B cell (primary cell): ENCODE data around the gene DLL1. TPM values are rescaled to one million over a fixed set of nuclear protein-coding genes. Genes with fewer than 3 reads are reported as not detected.

ENCODE experiments used
- ATAC-seq: fragments of 200-7000 bp; cut with Tn5 transposase; one replicate; pipeline ENCODE4 v1.10.0; 2021; ENCODE audit warnings: low read depth, mild to moderate bottlenecking, moderate number of reproducible peaks, moderate library complexity
- CTCF ChIA-PET: fragments of 350-600 bp; sonication (Branson Sonifier 250); formaldehyde crosslinking; loops from one replicate; lab custom pipeline; 2021; ENCODE audit warnings: antibody characterized with exemption, inconsistent platforms; lab: Charles Lee
- POLR2A ChIA-PET: fragments of 350-600 bp; sonication (Branson Sonifier 250); formaldehyde crosslinking; loops from one replicate; lab custom pipeline; 2021; ENCODE audit warnings: antibody characterized with exemption; lab: Charles Lee
- DNase-seq: peaks from one replicate; pipeline ENCODE4 v3.0.0; 2013
- H2AFZ ChIP-seq: 2 replicates; pipeline ENCODE4 v1.6.1; 2012; ENCODE audit warnings: mild to moderate bottlenecking, low read depth, low read length; ENCODE audit not compliant: insufficient read depth, poor library complexity, severe bottlenecking
- H3K27ac ChIP-seq, 2 donors: 1 replicate in 1 of 2; 2 replicates in 1 of 2; pipeline ENCODE4 v1.5.1; 2012 to 2013; ENCODE audit warnings: low read length in 2 of 2, mild to moderate bottlenecking in 2 of 2, moderate library complexity in 1 of 2
- H3K27me3 ChIP-seq, 4 experiments: fragments of 200-600 bp in 1 of 4; sonication (generic) in 1 of 4; replicated peaks in 1 of 4; 1 replicate in 2 of 4; 2 replicates in 2 of 4; pipeline versions ENCODE4 v1.6.1 to v1.7.0; 2013 to 2016; ENCODE audit warnings: low read length in 3 of 4, mild to moderate bottlenecking in 2 of 4, mixed read lengths in 1 of 4, moderate library complexity in 1 of 4; ENCODE audit not compliant: insufficient read depth in 4 of 4, control insufficient read depth in 3 of 4; ENCODE audit errors: control extremely low read depth in 1 of 4
- H3K36me3 ChIP-seq, 2 experiments: replicated peaks in 1 of 2; 1 replicate in 1 of 2; 2 replicates in 1 of 2; pipeline versions ENCODE4 v1.6.1 to v1.7.1; 2013; ENCODE audit warnings: low read length in 1 of 2; ENCODE audit not compliant: insufficient read depth in 2 of 2, control insufficient read depth in 1 of 2; ENCODE audit errors: control extremely low read depth in 1 of 2, extremely low read depth in 1 of 2
- H3K4me1 ChIP-seq, 2 donors: fragments of 200-600 bp in 1 of 2; sonication (generic) in 1 of 2; 1 replicate in 1 of 2; 2 replicates in 1 of 2; pipeline versions ENCODE4 v1.5.1 to v1.6.1; 2013 to 2017; ENCODE audit warnings: low read length in 2 of 2; ENCODE audit not compliant: control insufficient read depth in 2 of 2, insufficient read depth in 2 of 2
- H3K4me2 ChIP-seq: replicated peaks from 2 replicates; pipeline ENCODE3; 2012; ENCODE audit warnings: mild to moderate bottlenecking, low read depth, low read length; ENCODE audit not compliant: poor library complexity, severe bottlenecking
- H3K4me3 ChIP-seq, 5 experiments: fragments of 200-600 bp in 1 of 5; sonication (generic) in 1 of 5; 1 replicate in 3 of 5; 2 replicates in 2 of 5; pipeline versions ENCODE4 v1.5.1 to v1.7.0; 2011 to 2016; ENCODE audit warnings: low read length in 4 of 5, mild to moderate bottlenecking in 4 of 5, low read depth in 2 of 5, control low read depth in 1 of 5, moderate library complexity in 1 of 5; ENCODE audit not compliant: insufficient read depth in 1 of 5; ENCODE audit errors: control extremely low read depth in 1 of 5, extremely low read depth in 1 of 5
- H3K79me2 ChIP-seq: fragments of 200-600 bp; sonication (generic); one replicate; pipeline ENCODE4 v1.6.0; 2016; ENCODE audit warnings: low read length; ENCODE audit not compliant: control insufficient read depth, insufficient read depth
- H3K9ac ChIP-seq: fragments of 200-600 bp; sonication (generic); 2 replicates; pipeline ENCODE4 v1.6.1; 2017; ENCODE audit warnings: mild to moderate bottlenecking, low read length, moderate library complexity
- H3K9me3 ChIP-seq, 3 donors: one replicate each; pipeline versions ENCODE4 v1.6.1 to v1.7.1; 2013; ENCODE audit warnings: low read length in 2 of 3; ENCODE audit not compliant: control insufficient read depth in 2 of 3, insufficient read depth in 1 of 3; ENCODE audit errors: control extremely low read depth in 1 of 3
- H4K20me1 ChIP-seq: 2 replicates; pipeline ENCODE4 v1.6.0; 2012; ENCODE audit warnings: mild to moderate bottlenecking, low read length; ENCODE audit not compliant: insufficient read depth, control insufficient read depth, poor library complexity, severe bottlenecking
- H3K27ac Mint-ChIP-seq: one replicate; pipeline ENCODE4 v1.8.0; 2021; ENCODE audit warnings: mixed read lengths
- H3K27me3 Mint-ChIP-seq: one replicate; pipeline ENCODE4 v1.8.0; 2021; ENCODE audit warnings: mixed read lengths
- H3K4me1 Mint-ChIP-seq: one replicate; pipeline ENCODE4 v1.8.0; 2021; ENCODE audit warnings: mixed read lengths
- H3K4me3 Mint-ChIP-seq: one replicate; pipeline ENCODE4 v1.8.0; 2021; ENCODE audit warnings: mixed read lengths
- H3K9me3 Mint-ChIP-seq: one replicate; pipeline ENCODE4 v1.8.0; 2022; ENCODE audit warnings: mixed read lengths; ENCODE audit not compliant: insufficient read depth
- CTCF ChIP-seq: fragments of 200-600 bp; IDR thresholded peaks from one replicate; pipeline ENCODE4 v1.8.0; 2022; ENCODE audit warnings: antibody characterized with exemption, mild to moderate bottlenecking
- EZH2 ChIP-seq: IDR thresholded peaks from 2 replicates; pipeline ENCODE4 v1.6.1; 2012; ENCODE audit warnings: borderline replicate concordance, low read depth, mild to moderate bottlenecking, moderate library complexity, low read length; ENCODE audit not compliant: insufficient read depth, poor library complexity, severe bottlenecking
- WGBS: methylation state at CpG from one replicate; pipeline ENCODE4 v1.1.5; 2013; ENCODE audit warnings: missing lambda C conversion rate; ENCODE audit not compliant: insufficient coverage; 5-methylcytosine and 5-hydroxymethylcytosine counted together
- intact Hi-C: fragments of 100-400 bp; cut with micrococcal nuclease; formaldehyde crosslinking; loops from one replicate; pipeline ENCODE4 v1.10.0; 2022
- polyA plus RNA-seq: library from polyadenylated mRNA; depleted of rRNA; stranded (reverse); fragments of >200 nt; gene quantifications from 2 replicates; pipeline ENCODE4 v1.2.3, GENCODE V29; 2012
- total RNA-seq, 2 donors: library from RNA; stranded (reverse); fragments of 120-200 nt in 1 of 2; gene quantifications; 1 replicate in 1 of 2; 2 replicates in 1 of 2; pipeline versions ENCODE4 v1.2.3 to v1.2.4, GENCODE V29; 2013 to 2022

Gene DLL1
- total and polyA plus RNA-seq, 2 donors (not counting 1 experiment from before 2014, with no cell fraction given), result 1.6 to 6.8 TPM

- intact Hi-C loops, result no loop called here
- Histone ChIP-seq H3K79me2 (peaks cover 62% of the 10 kb centered on the region), H3K36me3 (peaks cover 0 to 26% of the 10 kb centered on the region in 2 experiments), H4K20me1 (peaks cover 82% of the 10 kb centered on the region), H3K27ac (no peak overlapping the region), H3K9me3 (no peaks in the 10 kb centered on the region), H3K4me3 (no peak overlapping the region), H3K9ac (no peak overlapping the region), H2AFZ (no peak overlapping the region), H3K4me1 (no peaks in the 10 kb centered on the region), H3K4me2 (no peak overlapping the region), H3K27me3 (no peaks in the 10 kb centered on the region)
- POLR2A ChIA-PET, result no interaction called here
- no CpG with 5 or more reads among the region's 1 CpG for WGBS
- TF ChIP-seq CTCF, result no peak
- TF ChIP-seq EZH2, result no peak
- ATAC-seq (no peak), DNase-seq (no peak)
- Mint-ChIP-seq H3K27ac (no peak overlapping the region), H3K4me1 (peaks cover 27% of the 10 kb centered on the region), H3K9me3 (no peaks in the 10 kb centered on the region), H3K27me3 (no peaks in the 10 kb centered on the region), H3K4me3 (no peak overlapping the region)
- CTCF ChIA-PET, result no interaction called here
Measured at GRCh38 chr6:170317076-170317475, 26.2 kb upstream of the DLL1 start.

- intact Hi-C loops, result no loop called here
- peaks cover 32% of the 10 kb centered on the region for H3K4me1 Mint-ChIP-seq
- no peaks in the 10 kb centered on the region for H3K9me3 ChIP-seq
- H3K79me2 ChIP-seq, result peaks cover 68% of the 10 kb centered on the region
- DNase-seq, result no peak
- no peaks in the 10 kb centered on the region for H3K27me3 ChIP-seq
- no peak overlapping the region for H3K4me2 ChIP-seq
- no peak for ATAC-seq
- H2AFZ ChIP-seq, result no peak overlapping the region
- no peak overlapping the region for H3K27ac Mint-ChIP-seq
- no peak overlapping the region for H3K4me3 Mint-ChIP-seq
- H4K20me1 ChIP-seq, result peaks cover 80% of the 10 kb centered on the region
- ChIA-PET POLR2A (no interaction called here), CTCF (no interaction called here)
- TF ChIP-seq CTCF (no peak), EZH2 (no peak)
- no peaks in the 10 kb centered on the region for H3K27me3 Mint-ChIP-seq
- no peak overlapping the region for H3K27ac ChIP-seq
- H3K9ac ChIP-seq, result no peak overlapping the region
- WGBS, result 83% methylated on average over 2 of the region's 4 CpGs
- H3K4me3 ChIP-seq, result no peak overlapping the region
- H3K4me1 ChIP-seq, result no peaks in the 10 kb centered on the region
- H3K36me3 ChIP-seq, result peaks cover 0 to 26% of the 10 kb centered on the region in 2 experiments
- no peaks in the 10 kb centered on the region for H3K9me3 Mint-ChIP-seq
Measured at GRCh38 chr6:170316071-170316470, 25.2 kb upstream of the DLL1 start.
